Neutrophil (primary cell): ENCODE data around the gene TMCO2.

Experiments
- H3K27ac ChIP-seq: fragments of 200-600 bp; sonication (generic); 2 replicates; pipeline ENCODE4 v1.5.1; 2016; ENCODE audit warnings: mild to moderate bottlenecking, moderate library complexity
- H3K27me3 ChIP-seq: fragments of 200-600 bp; sonication (generic); 2 replicates; pipeline ENCODE4 v1.6.0; 2016; ENCODE audit warnings: mild to moderate bottlenecking
- H3K36me3 ChIP-seq: fragments of 200-600 bp; sonication (generic); 2 replicates; pipeline ENCODE4 v1.5.1; 2017
- H3K4me1 ChIP-seq, 2 experiments: fragments of 200-600 bp in 1 of 2; sonication (generic) in 1 of 2; 1 replicate in 1 of 2; 2 replicates in 1 of 2; pipeline versions ENCODE4 v1.5.1 to v1.6.1; 2013 to 2016; ENCODE audit warnings: low read depth in 1 of 2, low read length in 1 of 2, mild to moderate bottlenecking in 1 of 2, moderate library complexity in 1 of 2; ENCODE audit not compliant: control insufficient read depth in 1 of 2, insufficient read depth in 1 of 2
- H3K4me3 ChIP-seq, 2 experiments: fragments of 200-600 bp in 1 of 2; sonication (generic) in 1 of 2; 1 replicate in 1 of 2; 2 replicates in 1 of 2; pipeline ENCODE4 v1.5.1; 2013 to 2016; ENCODE audit warnings: low read depth in 1 of 2, low read length in 1 of 2, mild to moderate bottlenecking in 1 of 2, moderate library complexity in 1 of 2
- H3K9me3 ChIP-seq: fragments of 200-600 bp; sonication (generic); 2 replicates; pipeline ENCODE4 v1.5.1; 2016
- TF ChIP-seq, protein P1 (sequence below): fragments of 200-600 bp; sonication (generic); IDR thresholded peaks from 2 replicates; pipeline ENCODE4 v1.5.1; 2016; ENCODE audit warnings: antibody characterized with exemption

The TMCO2 gene

DNA sequence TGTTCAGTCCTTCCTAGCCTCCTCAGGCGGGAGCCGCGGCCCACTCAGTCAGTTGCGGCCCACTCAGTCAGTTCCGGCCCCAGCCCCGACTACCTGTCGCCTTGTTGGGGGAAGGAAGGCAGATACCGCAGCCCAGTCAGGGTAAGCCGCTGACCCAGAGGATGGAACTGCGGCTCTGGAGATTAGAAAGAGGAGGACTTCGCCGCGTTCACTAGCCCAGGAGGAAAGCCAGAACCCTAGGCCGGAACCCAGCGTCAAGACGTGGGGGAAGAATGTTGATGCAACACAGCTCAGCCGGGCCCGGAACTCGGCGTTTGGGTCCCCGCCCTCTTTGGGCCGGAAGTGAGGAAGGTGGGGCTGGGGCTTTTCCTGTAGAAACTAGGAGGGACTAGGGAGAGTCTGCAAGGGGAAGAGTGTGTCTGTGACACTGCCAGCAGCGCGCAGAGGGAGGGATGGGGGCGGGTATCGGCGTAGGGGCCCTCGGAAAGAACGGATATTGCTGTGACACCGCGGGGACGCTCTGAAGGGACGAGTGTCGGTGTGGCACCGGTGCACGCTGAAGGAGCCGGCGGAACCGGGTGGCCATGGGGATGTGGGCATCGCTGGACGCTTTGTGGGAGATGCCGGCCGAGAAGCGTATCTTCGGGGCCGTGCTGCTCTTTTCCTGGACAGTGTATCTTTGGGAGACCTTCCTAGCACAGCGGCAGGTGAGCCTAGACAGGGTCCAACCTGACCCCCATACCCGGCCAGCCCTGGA lies 10.1 kb downstream of the TMCO2 start, which contains the start of gene ZMPSTE24:
Gene ZMPSTE24 (plus strand): TSS at position 549 of the 757 bp plus-strand sequence. CDS start 36 bp downstream, at position 585.
- peaks cover 29% of the 10 kb centered on the region for H3K36me3 ChIP-seq
- no peaks in the 10 kb centered on the region for H3K27me3 ChIP-seq
- TF ChIP-seq, protein P1, sequence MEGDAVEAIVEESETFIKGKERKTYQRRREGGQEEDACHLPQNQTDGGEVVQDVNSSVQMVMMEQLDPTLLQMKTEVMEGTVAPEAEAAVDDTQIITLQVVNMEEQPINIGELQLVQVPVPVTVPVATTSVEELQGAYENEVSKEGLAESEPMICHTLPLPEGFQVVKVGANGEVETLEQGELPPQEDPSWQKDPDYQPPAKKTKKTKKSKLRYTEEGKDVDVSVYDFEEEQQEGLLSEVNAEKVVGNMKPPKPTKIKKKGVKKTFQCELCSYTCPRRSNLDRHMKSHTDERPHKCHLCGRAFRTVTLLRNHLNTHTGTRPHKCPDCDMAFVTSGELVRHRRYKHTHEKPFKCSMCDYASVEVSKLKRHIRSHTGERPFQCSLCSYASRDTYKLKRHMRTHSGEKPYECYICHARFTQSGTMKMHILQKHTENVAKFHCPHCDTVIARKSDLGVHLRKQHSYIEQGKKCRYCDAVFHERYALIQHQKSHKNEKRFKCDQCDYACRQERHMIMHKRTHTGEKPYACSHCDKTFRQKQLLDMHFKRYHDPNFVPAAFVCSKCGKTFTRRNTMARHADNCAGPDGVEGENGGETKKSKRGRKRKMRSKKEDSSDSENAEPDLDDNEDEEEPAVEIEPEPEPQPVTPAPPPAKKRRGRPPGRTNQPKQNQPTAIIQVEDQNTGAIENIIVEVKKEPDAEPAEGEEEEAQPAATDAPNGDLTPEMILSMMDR: peak; percentile 35
- H3K4me1 ChIP-seq: peaks cover 23 to 26% of the 10 kb centered on the region in 2 experiments
- peak within 1 kb of the TSS; percentile 76 to 99 for H3K4me3 ChIP-seq
- H3K27ac ChIP-seq: peak within 1 kb of the TSS; percentile 92
- no peaks in the 10 kb centered on the region for H3K9me3 ChIP-seq

DNA sequence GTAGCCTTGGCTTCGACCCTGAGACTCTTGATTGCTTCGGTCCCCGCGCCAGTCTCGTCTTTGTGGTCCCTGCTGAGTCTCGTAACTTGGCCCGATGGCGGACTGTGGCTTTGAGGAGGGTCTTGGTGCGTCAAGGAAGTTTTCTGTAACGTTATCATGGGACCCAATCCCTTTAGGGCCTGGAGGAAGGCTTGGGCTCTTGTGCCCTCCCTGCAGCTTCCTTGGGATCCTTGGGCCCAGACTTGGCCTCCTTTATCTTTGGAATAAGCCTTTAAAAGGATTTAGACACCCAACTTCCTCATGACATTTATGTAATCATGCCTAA lies 10.7 kb downstream of the TMCO2 start:
- TF ChIP-seq, protein P1: no peak
- H3K27me3 ChIP-seq: no peaks in the 10 kb centered on the region
- H3K4me1 ChIP-seq: peaks cover 23 to 26% of the 10 kb centered on the region in 2 experiments
- H3K9me3 ChIP-seq: no peaks in the 10 kb centered on the region
- H3K27ac ChIP-seq: peak overlapping the region; percentile 92
- peak overlapping the region; percentile 76 to 99 for H3K4me3 ChIP-seq
- peaks cover 35% of the 10 kb centered on the region for H3K36me3 ChIP-seq

DNA sequence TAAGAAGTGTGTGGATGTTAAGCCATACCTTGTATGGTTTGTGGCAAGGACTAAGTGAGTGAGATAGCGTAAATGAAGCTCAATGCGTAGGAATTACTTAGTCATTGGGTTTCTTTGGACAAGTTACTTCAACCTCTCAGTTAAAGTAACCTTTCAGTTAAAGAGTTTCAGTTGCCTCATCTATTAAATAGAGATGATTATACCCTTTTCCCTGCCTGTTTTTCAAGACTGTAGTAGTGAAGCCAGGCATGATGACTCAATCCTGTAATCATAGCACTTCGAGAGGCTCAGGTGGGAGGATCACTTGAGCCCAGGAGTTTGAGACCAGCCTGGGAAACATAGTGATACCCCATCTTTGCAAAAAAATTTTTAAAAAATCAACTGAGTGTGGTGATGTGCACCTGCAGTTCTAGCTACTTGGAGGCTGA lies 16.6 kb downstream of the TMCO2 start:
- no peak overlapping the region for H3K4me3 ChIP-seq

DNA sequence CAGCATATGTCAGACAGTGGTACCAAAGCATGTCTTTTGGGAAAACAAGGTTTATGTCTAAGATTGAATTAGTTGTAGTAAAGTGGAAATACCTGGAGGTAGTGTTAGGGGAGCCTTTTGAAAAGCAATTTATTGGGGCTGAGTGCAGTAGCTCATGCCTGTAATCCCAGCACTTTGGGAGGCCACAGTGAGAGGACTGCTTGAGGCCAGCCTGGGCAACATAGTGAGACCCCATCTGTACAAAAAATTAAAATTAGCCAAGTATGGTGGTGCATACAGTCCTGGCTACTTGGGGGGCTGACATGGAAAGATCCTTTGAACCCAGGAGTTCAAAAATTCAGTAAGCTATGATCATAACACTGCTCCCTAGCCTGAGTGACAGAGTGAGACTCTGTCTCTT lies 17.6 kb downstream of the TMCO2 start:
- TF ChIP-seq, protein P1: no peak
- Histone ChIP-seq H3K36me3 (peaks cover 89% of the 10 kb centered on the region), H3K27ac (no peak overlapping the region)

More for the DNA sequence above, 16.6 kb downstream of the TMCO2 start:
- TF ChIP-seq, protein P1: no peak
- Histone ChIP-seq H3K27ac (no peak overlapping the region), H3K9me3 (no peaks in the 10 kb centered on the region), H3K27me3 (no peaks in the 10 kb centered on the region), H3K36me3 (peaks cover 83% of the 10 kb centered on the region), H3K4me1 (peaks cover 0 to 3% of the 10 kb centered on the region in 2 experiments)

DNA sequence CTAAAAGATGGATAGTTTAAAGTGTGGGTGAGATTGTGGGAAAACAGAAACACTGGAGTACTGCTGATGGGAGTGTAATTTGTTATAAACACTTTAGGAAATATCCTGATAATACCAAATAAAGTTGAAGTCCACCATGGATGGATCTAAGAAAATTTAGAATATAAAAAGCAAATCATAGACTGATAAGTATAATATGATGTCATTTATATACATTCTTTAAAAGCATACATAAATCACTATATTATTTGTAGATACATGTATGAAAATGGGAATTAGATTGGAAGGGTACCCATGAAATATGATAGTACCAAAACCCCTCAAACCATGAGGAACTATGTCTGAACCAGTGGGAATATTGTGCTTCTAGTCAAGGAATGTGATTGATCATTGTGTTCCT lies 18.2 kb downstream of the TMCO2 start:
- Histone ChIP-seq H3K27ac (no peak overlapping the region), H3K36me3 (peaks cover 89% of the 10 kb centered on the region), H3K4me1 (no peaks in the 10 kb centered on the region), H3K27me3 (no peaks in the 10 kb centered on the region), H3K4me3 (no peak overlapping the region), H3K9me3 (no peaks in the 10 kb centered on the region)
- TF ChIP-seq, protein P1: no peak

More for the DNA sequence above, 17.6 kb downstream of the TMCO2 start:
- Histone ChIP-seq H3K4me3 (no peak overlapping the region), H3K9me3 (no peaks in the 10 kb centered on the region), H3K27me3 (no peaks in the 10 kb centered on the region), H3K4me1 (no peaks in the 10 kb centered on the region)
